NCI-H146 treated with DMSO at 0.1 percent for 48 hours (cell line): ENCODE measurements around the gene ATP6V1D.
"Not testable (repeated sequence)": the region's sequence is repeated elsewhere in the genome, so short reads cannot be mapped to it uniquely, and the experiment has no call there.

Experiments used
- DNase-seq: peaks from one replicate; lab custom pipeline; 2025; ENCODE audit not compliant: unreplicated experiment; lab: John Stamatoyannopoulos, UW

Gene ATP6V1D

DNA sequence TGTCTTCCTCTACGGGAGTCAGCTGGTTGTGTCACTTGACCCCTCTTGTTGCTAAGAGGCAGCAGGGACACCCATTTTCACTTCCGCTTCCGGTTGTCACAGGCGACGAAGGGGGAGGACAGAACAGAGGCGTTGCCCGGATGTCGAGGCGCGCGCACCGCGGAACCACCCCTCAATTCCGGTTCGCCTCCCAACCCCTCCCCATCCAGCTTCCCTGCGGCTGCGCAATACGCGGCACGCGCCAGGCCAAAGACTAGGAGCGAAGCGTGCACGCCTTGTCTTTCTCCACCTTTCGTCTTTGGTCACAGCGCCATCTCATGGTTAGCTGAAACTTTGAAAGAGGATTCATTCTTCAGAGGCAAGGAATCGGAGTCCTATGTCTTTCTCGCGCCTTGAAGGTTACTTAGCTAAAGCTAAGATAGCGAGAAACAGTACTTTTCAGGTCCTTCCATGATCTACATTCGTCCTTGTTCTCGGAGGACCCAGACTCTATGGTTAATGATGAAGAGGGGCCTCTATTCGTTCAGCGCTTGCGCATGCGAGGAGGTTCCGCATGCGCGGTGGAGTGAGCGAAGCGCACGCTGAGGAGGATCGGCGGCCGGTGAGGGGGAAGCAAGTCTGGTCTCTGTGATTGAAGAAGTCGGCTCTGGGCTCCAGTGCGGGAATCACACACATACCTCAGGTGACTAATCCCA, at the start of gene ATP6V1D, which contains the start of gene EIF2S1:
ATP6V1D (minus strand) TSS at position 30 of the 695 bp plus-strand sequence. CDS start 106 bp downstream, outside the sequence.
EIF2S1 (plus strand) TSS at position 554 of the 695 bp plus-strand sequence. CDS start 4,440 bp downstream, outside the sequence.
- peak; percentile 90 for DNase-seq

DNA sequence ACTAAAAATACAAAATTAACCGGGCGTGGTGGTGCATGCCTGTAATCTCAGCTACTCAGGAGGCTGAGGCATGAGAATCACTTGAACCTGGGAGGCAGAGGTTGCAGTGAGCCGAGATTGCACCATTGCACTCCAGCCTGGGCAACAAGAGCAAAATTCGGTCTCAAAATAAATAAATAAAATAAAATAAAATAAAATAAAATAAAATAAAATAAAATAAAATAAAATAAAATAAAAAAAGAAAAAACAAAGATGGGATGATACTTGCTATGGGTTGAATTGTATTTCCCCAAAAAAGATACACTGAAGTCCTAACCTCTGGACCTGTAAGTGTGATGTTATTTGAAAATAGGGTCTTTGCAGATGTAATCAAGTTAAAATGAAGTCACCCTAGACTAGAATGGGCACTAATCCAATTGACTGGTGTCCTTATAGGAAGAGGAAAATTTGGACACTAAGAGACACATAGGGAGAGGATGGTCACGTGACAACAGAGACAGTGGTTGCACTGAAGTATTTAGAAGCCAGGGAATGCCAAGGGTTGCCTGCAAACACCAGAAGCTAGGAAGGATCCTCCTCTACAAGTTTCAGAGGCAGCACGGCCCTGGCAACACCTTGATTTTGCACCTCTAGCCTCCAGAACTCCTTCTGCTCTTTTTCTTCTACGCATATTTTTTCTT, 48.7 kb upstream of the ATP6V1D start:
- DNase-seq: not testable (repeated sequence)

DNA sequence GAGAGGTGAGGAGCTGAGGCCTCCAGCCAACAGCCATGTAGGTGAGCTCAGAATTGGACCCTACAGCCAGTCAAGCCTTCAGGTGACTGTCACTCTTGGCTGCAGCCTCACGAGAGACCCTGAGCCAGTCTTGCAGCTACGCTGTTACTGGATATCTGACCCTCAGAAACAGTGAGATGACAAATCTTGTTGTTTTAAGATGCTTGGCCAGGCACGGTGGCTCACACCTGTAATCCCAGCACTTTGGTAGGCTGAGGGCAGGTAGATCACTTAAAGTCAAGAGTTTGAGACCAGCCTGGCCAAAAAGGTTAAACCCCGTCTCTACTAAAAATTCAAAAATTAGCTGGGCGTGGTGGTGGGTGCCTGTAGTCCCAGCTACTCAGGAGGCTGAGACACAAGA, 46.2 kb upstream of the ATP6V1D start:
- no peak for DNase-seq

DNA sequence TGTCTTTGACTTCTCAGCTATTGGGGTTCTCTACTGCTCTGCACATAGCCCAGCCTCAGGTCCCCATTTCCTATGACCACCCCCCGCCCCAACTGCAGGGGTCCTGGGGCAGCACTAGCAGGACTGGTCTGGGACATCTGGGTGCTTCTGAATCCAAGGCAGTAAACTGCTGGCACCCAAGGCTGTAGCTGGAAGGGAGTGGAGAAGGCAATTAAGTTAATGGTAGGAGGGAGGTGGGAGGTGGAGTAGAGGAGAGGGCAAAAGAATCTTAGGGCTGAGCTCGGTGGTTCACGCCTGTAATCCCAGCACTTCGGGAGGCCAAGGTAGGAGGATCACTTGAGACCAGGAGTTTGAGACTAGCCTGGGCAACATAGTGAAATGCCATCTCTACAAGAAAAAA, 40.8 kb upstream of the ATP6V1D start:
- no peak for DNase-seq

DNA sequence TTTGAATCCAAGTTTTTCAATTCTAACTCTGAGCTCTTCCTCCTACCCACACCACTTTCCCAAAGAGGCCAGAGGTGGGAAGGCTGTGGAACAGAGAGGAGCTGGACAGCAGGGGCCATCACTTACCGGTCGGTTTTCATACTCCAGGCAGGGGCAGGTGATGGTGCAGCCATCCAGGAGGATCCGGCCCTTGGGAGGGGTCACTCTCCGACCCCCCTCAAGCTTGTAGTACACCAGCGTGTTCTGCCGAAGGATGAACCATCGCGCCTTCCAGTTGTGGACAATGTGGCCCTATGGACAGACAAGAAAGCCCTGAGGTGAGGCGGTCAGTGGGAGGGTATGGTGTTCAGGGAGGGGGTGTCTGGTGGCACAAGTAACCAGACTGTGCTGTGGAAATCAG, 37.9 kb upstream of the ATP6V1D start:
- no peak for DNase-seq

DNA sequence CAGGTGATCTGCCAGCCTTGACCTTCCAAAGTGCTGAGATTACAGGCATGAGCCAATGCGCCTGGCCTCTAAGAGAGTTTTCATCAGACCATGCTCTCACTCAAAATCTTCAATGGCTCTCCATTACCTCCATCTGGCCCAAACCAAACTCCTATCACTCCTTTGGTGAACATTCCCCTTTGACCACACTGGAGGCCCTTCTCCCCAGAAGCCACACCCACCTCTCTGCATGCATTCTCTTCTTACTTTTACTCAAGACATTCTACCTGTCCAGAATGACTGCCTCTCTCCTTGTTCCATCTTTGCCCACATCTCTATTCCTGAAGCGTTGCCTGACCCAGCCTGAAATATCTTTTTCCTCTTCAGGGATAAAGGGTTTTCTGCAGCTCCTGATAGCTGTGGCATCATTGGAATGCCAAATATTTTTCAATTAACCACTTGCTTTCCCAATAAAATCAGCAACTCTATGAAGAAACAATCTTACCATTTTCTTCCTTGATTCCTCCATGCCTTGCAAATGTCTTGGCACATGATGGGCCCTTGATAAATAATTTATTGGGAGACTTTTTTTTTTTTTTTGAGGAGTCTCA, 36.9 kb upstream of the ATP6V1D start:
- no peak for DNase-seq

DNA sequence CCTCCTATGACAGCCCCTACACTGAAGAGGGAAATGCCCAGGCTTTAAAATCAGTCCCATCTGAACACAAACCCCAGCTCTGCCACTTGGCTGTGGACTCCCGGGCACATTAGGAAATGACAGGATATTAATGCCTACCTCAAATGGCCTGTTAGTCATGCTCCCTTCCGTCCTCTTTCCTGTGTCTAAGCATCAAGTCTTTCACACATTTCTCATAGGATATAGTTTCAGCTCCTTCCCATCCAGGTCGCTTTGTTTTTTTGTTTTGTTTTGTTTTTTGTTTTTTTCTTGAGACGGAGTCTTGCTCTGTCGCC, 36.2 kb upstream of the ATP6V1D start:
- DNase-seq: no peak

DNA sequence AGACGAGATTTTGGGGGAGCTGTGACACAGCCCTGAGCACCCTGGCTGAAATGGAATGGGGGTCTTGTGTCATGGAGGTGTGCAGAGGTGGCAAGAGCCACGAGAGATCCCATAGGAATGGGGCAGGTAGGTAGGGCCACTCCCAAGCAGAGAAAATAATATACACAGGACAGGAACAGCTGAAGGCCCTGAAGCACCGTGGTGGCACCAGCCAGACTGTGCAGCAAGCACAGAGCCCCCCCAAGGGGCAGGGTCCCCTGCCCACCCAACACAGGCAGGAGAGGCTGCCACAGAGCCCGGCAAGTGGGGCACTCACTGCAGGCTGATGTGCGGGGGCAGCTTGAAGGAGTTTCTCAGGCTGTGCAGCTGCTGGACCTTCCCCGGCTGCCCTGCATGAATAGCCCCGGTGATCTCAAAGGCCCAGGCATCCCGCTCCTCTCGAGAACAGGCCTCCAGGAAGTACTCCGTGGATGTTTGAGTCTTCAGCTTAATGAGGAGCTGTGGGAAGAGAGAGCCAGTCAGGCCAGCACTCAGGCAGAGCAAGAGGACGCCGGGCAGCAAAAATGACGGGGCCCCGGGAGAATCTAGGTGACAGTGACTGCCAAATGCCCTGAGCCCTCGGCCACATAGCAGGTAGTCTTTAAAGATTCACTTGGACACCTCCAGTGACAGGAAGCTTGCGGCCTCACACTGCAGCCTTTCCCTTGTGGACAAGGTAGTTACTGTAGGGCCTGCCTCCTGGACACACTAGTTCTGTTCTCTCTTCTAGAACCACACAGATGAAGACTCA, 35.7 kb upstream of the ATP6V1D start:
- no peak for DNase-seq

DNA sequence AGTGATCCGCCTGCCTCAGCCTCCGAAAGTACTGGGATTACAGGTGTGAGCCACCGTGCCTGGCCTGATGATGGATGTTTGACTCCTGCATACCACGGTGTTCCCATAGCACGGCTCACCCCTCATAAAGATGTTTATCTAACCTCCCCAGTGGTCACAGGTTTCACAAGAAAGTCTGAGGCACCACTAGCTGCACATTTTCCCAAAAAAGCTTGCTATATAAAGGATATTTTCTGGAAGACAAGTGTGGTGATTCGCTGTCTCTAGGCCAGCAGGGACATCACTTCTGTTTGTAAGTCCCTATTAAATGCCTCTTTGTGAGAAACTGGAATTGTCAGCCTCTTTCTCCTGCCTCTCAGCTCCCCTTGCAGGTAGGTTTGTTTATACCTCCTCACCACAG, 34.1 kb upstream of the ATP6V1D start:
- DNase-seq: no peak

- DNase-seq: no peak
These were observed 33.2 kb upstream of the ATP6V1D start for GRCh38 chr14:67392800-67393199.

- no peak for DNase-seq
These were observed 32.5 kb upstream of the ATP6V1D start for GRCh38 chr14:67392123-67392522.

- no peak for DNase-seq
These were observed 31.7 kb upstream of the ATP6V1D start for GRCh38 chr14:67391268-67391667.

DNA sequence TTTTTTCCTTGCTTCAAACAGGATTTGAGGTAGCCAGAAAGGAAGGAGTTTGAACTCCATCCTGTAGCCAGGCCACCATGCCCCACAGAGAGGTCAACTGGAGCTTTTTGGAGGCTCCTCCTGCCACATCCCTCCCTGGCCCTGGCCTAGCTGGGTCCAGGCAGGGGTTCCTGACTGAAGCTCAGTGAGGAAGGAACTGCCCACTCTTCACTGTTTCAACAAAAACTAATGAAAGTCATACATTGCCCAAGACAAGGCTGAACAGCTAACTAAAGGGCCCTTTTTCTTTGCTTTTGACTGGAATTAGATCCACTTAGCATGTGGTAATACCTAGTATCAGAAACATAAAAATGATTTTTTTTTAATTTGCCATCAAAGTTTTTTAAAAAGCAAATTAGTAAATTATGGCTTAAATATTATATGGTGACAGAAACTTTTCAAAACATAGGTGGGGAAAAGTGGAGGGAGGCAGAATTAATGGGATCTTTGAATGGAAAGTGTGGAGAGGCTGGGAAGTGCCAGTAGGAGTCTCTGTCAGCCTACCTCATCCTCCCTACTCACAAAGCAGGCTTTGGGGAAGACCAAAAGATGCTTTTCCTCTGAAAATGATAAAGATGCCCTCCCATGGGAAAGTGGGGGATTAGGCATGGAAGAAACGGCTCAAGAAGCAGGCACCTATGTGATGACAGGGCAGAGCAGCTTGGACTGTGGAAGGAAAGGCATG, 30.4 kb upstream of the ATP6V1D start:
- DNase-seq: no peak

GRCh38 chr14:67389275-67389674, 29.7 kb upstream of the ATP6V1D start:
- no peak for DNase-seq

- DNase-seq: no peak
These were observed 27.6 kb upstream of the ATP6V1D start for GRCh38 chr14:67387195-67387594.

DNA sequence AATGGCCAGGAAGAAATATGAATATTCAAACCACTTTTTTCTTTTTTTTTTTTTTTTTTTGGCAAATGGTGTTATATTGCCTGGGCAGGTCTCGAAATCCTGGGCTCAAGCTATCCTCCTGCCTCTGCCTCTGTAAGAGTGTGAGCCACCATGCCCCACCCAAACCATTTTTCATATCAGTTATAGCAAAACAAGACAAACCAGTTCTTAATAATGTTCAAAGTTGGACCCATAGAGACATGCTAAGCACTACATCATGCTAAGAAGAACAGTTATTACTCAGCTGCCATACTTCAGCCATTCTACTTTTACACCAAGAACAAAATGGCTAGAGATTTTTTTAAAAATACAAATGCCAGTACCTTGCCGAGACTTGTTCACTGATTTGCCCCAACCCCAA, 26.0 kb upstream of the ATP6V1D start:
- no peak for DNase-seq

- no peak for DNase-seq
These were observed 25.5 kb upstream of the ATP6V1D start for GRCh38 chr14:67385120-67385519.

- no peak for DNase-seq
These were observed 18.3 kb upstream of the ATP6V1D start for GRCh38 chr14:67377916-67378315.

DNA sequence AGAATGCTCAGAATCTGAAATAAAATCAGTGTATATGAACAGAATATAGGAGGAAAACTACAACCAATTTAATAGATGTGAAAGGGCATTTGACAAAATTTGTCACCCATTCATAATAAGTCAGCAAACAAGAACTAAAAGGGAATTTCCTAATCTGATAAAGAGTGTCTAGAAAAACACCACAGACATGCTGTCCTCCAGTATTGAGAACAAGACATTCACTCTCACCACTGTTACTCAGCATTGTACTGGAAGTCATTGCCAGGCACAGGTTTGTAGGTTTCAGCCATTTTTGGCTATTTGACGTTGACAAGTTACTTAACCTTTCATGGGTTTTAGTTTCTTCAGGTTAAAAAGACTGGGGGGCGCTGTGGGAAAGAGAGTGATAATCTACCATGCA, 13.7 kb upstream of the ATP6V1D start:
- no peak for DNase-seq

- DNase-seq: no peak
These were observed 13.2 kb upstream of the ATP6V1D start for GRCh38 chr14:67372833-67373232.
